Body of pancreas (tissue), 4 donors: ENCODE measurements around the gene TAF12. TPM values are rescaled to one million over a fixed set of nuclear protein-coding genes. Genes with fewer than 3 reads are reported as not detected.

Experiments used
- ATAC-seq: fragments of 150-250 bp; one replicate; pipeline ENCODE4 v1.9.1; 2016
- DNase-seq, 4 donors: peaks; one replicate each; pipeline ENCODE4 v3.0.0-alpha.2; 2019
- H3K27ac ChIP-seq, 4 donors: fragments of 200-600 bp; sonication (generic); 1 replicate in 3 of 4; 2 replicates in 1 of 4; pipeline versions ENCODE4 v1.5.1 to v1.6.1; 2016 to 2019; ENCODE audit warnings: mild to moderate bottlenecking in 1 of 4, mixed read lengths in 1 of 4, moderate library complexity in 1 of 4
- H3K27me3 ChIP-seq, 2 donors: fragments of 200-600 bp; sonication (generic); one replicate each; pipeline ENCODE4 v1.6.0; 2016; ENCODE audit warnings: mild to moderate bottlenecking in 1 of 2
- H3K36me3 ChIP-seq, 2 donors: fragments of 200-600 bp; sonication (generic); replicated peaks in 1 of 2; 2 replicates each; pipeline ENCODE4 v1.5.1; 2016; ENCODE audit warnings: low read depth in 2 of 2; ENCODE audit not compliant: insufficient read depth in 1 of 2
- H3K4me1 ChIP-seq: fragments of 200-600 bp; sonication (generic); one replicate; pipeline ENCODE4 v1.6.0; 2016
- H3K4me3 ChIP-seq, 2 donors: fragments of 200-600 bp; sonication (generic); 1 replicate in 1 of 2; 2 replicates in 1 of 2; pipeline ENCODE4 v1.5.1; 2016 to 2019
- H3K9me3 ChIP-seq, 3 donors: fragments of 200-600 bp; sonication (generic); 1 replicate in 2 of 3; 2 replicates in 1 of 3; pipeline ENCODE4 v1.5.1; 2016
- POLR2A ChIP-seq, 3 donors: fragments of 450-650 bp; IDR thresholded peaks; one replicate each; pipeline ENCODE4 v1.6.1; 2016; ENCODE audit warnings: antibody characterized with exemption in 3 of 3, mild to moderate bottlenecking in 2 of 3
- WGBS, 2 donors: methylation state at CpG; one replicate each; pipeline ENCODE4 v1.1.5; 2017; 5-methylcytosine and 5-hydroxymethylcytosine counted together
- intact Hi-C: fragments of 100-400 bp; cut with DNase I; formaldehyde crosslinking; loops from one replicate; pipeline ENCODE4 v1.15.1; 2023
- total RNA-seq, 2 donors: library from RNA; depleted of rRNA; stranded (reverse); fragments of >200 nt; gene quantifications; one replicate each; pipeline ENCODE4 v1.1.0, GENCODE V29; 2016
- TF ChIP-seq, protein P1 (sequence below), 7 experiments: fragments of 450-650 bp in 4 of 7; fragments of 200-600 bp in 3 of 7; sonication (generic) in 3 of 7; IDR thresholded peaks; one replicate each; pipeline ENCODE4 v1.5.1; 2016 to 2019; ENCODE audit warnings: antibody characterized with exemption in 7 of 7

Gene TAF12
- total RNA-seq, 2 donors from 2014 or later, result 11.7 to 11.9 TPM

DNA sequence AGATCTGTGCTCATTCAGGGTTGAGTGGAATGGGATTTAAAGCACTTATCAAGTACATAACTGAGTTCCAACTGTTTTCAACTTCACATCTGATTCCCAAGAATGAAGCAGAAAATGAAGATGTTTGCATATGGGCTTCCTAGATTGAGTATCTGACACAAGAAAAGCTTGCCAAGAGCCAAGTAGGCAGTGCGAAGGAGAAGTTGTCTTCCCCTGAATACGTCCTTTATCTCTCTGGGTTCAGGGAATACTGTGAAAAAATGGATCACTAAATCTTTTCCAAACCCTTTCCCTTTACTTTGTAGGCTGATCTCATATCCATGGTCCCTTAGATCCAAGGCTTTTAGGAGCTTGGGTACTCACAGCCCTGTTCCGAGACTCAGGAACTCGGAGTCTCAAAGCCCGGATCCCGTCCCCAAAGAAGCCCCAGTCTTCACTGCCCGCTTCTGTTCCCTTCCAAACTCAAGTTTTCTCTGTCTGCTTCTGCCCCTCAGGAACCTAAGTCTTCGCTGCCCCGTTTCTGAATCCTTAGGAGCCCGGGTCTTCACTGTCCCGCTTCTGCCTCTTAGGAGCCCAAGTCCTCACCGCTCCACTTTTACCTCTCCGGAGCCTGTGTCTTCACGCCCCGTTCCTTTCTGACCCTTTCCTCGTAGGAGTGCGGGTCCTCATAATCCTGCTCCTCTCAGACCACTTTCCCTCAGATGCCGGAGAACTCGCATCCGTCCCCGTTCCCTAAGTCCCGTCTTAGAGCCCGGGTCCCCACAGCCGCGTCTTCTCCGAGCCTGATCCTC is 616 bp downstream of the TAF12 start:
- WGBS, 2 donors, result 0% methylated on average over 26 of the region's 26 CpGs
- Histone ChIP-seq H3K9me3 (no peaks in the 10 kb centered on the region), H3K27me3 (no peaks in the 10 kb centered on the region), H3K4me1 (peaks cover 29% of the 10 kb centered on the region), H3K27ac (peak overlapping the region; percentile 85 to 97 (median 94)), H3K36me3 (no peaks in the 10 kb centered on the region), H3K4me3 (peak overlapping the region; percentile 57 to 69)
- intact Hi-C loops, result no loop called here
- DNase-seq (no peak), ATAC-seq (peak; percentile 36)
- TF ChIP-seq, protein P1, sequence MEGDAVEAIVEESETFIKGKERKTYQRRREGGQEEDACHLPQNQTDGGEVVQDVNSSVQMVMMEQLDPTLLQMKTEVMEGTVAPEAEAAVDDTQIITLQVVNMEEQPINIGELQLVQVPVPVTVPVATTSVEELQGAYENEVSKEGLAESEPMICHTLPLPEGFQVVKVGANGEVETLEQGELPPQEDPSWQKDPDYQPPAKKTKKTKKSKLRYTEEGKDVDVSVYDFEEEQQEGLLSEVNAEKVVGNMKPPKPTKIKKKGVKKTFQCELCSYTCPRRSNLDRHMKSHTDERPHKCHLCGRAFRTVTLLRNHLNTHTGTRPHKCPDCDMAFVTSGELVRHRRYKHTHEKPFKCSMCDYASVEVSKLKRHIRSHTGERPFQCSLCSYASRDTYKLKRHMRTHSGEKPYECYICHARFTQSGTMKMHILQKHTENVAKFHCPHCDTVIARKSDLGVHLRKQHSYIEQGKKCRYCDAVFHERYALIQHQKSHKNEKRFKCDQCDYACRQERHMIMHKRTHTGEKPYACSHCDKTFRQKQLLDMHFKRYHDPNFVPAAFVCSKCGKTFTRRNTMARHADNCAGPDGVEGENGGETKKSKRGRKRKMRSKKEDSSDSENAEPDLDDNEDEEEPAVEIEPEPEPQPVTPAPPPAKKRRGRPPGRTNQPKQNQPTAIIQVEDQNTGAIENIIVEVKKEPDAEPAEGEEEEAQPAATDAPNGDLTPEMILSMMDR (IDR thresholded peaks at IDR 0.05), result no peak
- no peak for TF ChIP-seq POLR2A (IDR thresholded peaks at IDR 0.05)

DNA sequence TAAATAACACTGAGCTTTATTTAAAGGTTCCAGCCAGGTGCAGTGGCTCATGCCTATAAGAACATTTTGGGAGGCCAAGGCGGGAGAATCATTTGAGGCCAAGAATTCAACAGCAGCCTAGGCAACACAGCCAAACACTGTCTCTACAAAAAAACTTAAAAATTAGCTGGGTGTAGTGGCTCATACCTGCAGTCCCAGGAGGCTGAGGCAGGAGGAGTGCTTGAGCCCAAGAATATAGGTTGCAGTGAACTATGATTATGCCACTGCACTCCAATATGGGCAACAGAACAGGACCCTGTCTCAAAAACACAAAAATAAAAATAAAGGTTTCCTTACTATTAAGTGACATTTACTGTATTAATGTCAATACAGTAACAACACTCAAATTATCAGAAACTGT is 2.1 kb downstream of the TAF12 start:
- H3K9me3 ChIP-seq, result no peaks in the 10 kb centered on the region
- H3K4me3 ChIP-seq, result no peak overlapping the region
- ATAC-seq, result no peak
- no peaks in the 10 kb centered on the region for H3K36me3 ChIP-seq
- 82 to 100% methylated on average over 1 of the region's 1 CpG for WGBS, 2 donors
- intact Hi-C loops, result no loop called here
- DNase-seq, result no peak
- no peak overlapping the region for H3K27ac ChIP-seq
- TF ChIP-seq, protein P1 (IDR thresholded peaks at IDR 0.05), result no peak
- no peak for TF ChIP-seq POLR2A (IDR thresholded peaks at IDR 0.05)
- H3K4me1 ChIP-seq, result peaks cover 26% of the 10 kb centered on the region
- H3K27me3 ChIP-seq, result no peaks in the 10 kb centered on the region

DNA sequence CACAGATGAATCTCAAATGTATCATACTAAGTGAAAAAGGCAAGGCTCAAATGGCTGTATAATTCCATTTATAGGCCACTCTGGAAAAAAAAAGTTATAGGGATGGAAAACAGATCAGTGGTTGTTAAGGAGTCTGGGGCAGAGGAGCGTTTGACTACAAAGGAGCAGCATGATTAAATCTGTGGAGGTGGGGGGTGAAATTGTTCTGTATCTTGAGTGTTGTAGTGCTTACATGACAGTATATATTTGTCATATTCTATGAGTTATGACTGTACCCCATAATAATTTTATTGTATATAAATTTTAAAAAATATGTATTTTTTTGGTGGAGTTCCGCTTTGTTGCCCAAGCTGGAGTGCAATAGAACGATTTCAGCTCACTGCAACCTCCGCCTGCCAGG is 10.3 kb downstream of the TAF12 start:
- Histone ChIP-seq H3K27ac (no peak overlapping the region), H3K36me3 (no peaks in the 10 kb centered on the region), H3K4me1 (no peaks in the 10 kb centered on the region), H3K27me3 (no peaks in the 10 kb centered on the region), H3K4me3 (no peak overlapping the region), H3K9me3 (no peaks in the 10 kb centered on the region)
- WGBS, 2 donors, result 93 to 95% methylated on average over 4 of the region's 4 CpGs
- no peak for TF ChIP-seq POLR2A (IDR thresholded peaks at IDR 0.05)
- TF ChIP-seq, protein P1 (IDR thresholded peaks at IDR 0.05), result no peak
- ATAC-seq (no peak), DNase-seq (no peak)
- intact Hi-C loops, result no loop called here

DNA sequence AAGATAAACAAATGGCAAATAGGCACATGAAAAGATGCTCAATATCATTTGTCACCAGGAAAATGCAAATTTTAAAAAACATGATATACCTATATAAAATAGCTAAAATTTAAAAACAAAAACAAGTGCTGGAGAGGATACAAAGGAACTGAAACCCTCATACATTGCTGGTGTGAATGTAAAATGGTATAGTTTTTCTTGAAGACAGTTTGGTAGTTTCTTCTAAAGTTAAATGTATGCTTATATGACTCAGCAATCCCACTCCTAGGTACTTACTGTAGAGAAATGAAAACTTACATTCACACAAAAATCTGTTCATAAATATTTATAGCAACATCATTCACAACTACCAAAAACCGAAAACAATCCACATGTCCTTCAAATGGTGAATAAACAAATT is 11.2 kb downstream of the TAF12 start:
- H3K4me1 ChIP-seq, result no peaks in the 10 kb centered on the region
- no peak overlapping the region for H3K27ac ChIP-seq
- H3K27me3 ChIP-seq, result no peaks in the 10 kb centered on the region
- 89 to 95% methylated on average over 1 of the region's 1 CpG for whole genome bisulfite sequencing, 2 donors
- H3K4me3 ChIP-seq, result no peak overlapping the region
- no peaks in the 10 kb centered on the region for H3K36me3 ChIP-seq
- no peaks in the 10 kb centered on the region for H3K9me3 ChIP-seq
- intact Hi-C loops, result no loop called here
- ATAC-seq (no peak), DNase-seq (no peak)
- no peak for TF ChIP-seq POLR2A (IDR thresholded peaks at IDR 0.05)
- TF ChIP-seq, protein P1 (IDR thresholded peaks at IDR 0.05), result no peak

DNA sequence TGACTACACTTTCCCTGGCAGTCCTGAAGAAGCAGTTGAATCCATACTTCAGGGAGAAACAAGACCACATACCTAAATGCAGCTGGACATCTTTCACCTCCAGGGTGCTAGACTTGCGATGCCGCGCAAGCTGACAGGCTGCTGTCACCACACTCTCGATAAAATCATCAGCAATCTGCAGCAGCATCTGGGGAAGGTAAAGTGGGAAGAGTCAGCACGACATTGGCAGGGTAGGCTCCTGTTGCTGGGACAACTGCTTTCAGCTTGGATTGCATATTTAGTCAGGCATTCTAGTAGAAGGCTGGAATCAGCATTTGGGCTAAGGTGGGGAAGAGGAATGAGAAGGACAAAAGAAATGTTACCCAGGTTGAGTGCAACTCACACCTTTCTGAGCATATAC is 29.7 kb downstream of the TAF12 start:
- H3K27ac ChIP-seq, result no peak overlapping the region
- peaks cover 0 to 18% of the 10 kb centered on the region in 2 donors for H3K36me3 ChIP-seq
- no peaks in the 10 kb centered on the region for H3K9me3 ChIP-seq
- H3K4me3 ChIP-seq, result no peak overlapping the region
- no peaks in the 10 kb centered on the region for H3K4me1 ChIP-seq
- H3K27me3 ChIP-seq, result no peaks in the 10 kb centered on the region
- intact Hi-C loops, result no loop called here
- 84 to 87% methylated on average over 5 of the region's 5 CpGs for WGBS, 2 donors
- DNase-seq (no peak), ATAC-seq (no peak)
- no peak for TF ChIP-seq POLR2A (IDR thresholded peaks at IDR 0.05)
- TF ChIP-seq, protein P1 (IDR thresholded peaks at IDR 0.05), result no peak
